Mammary epithelial cell (primary cell): ENCODE measurements around the gene APBA2.

Experiments
- EZH2 ChIP-seq: IDR thresholded peaks from 2 replicates; pipeline ENCODE4 v1.6.1; 2012; ENCODE audit warnings: low read length, inconsistent platforms, borderline replicate concordance
- TF ChIP-seq, protein P1 (sequence below), 2 donors: IDR thresholded peaks in 1 of 2; conservative IDR thresholded peaks in 1 of 2; 2 replicates each; pipeline ENCODE4 v1.5.1; 2011 to 2012; ENCODE audit warnings: inconsistent platforms in 2 of 2, low read length in 2 of 2, mild to moderate bottlenecking in 2 of 2, control low read depth in 1 of 2, low read depth in 1 of 2; ENCODE audit not compliant: insufficient read depth in 1 of 2; ENCODE audit errors: extremely low read depth in 1 of 2

DNA sequence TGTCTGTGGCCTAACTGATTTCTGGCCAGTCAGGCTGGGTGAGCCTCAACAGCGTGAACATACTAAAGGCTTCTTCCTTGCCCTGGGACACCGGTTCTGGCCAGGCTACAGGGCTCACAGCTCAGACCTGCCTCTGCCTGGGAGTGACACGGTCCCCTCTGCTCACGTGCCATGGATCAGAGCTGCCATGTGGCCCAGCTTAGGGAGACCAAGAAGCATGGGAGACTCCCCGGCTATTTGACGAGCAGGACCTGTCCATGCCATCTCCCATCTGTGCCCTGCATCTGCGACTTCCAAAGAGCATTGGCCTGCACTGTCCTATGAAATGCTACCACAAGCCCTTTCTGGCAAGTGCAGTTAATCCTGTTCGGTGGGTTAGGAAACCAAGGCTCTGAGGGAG is 57.4 kb downstream of the APBA2 start:
- TF ChIP-seq, protein P1, sequence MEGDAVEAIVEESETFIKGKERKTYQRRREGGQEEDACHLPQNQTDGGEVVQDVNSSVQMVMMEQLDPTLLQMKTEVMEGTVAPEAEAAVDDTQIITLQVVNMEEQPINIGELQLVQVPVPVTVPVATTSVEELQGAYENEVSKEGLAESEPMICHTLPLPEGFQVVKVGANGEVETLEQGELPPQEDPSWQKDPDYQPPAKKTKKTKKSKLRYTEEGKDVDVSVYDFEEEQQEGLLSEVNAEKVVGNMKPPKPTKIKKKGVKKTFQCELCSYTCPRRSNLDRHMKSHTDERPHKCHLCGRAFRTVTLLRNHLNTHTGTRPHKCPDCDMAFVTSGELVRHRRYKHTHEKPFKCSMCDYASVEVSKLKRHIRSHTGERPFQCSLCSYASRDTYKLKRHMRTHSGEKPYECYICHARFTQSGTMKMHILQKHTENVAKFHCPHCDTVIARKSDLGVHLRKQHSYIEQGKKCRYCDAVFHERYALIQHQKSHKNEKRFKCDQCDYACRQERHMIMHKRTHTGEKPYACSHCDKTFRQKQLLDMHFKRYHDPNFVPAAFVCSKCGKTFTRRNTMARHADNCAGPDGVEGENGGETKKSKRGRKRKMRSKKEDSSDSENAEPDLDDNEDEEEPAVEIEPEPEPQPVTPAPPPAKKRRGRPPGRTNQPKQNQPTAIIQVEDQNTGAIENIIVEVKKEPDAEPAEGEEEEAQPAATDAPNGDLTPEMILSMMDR (conservative IDR thresholded peaks at IDR 0.05 in 1 of 2, IDR thresholded peaks at IDR 0.05 in 1 of 2; ENCODE audit: extremely low read depth in 1 of 2, insufficient read depth in 1 of 2, low read depth in 1 of 2, low read length in 2 of 2): no peak
- no peak for TF ChIP-seq EZH2
